Small intestine (tissue), 4 donors: Measurements from ENCODE around the gene HTN1. TPM values are rescaled to one million over a fixed set of nuclear protein-coding genes. Genes with fewer than 3 reads are reported as not detected.

Experiments used
- polyA plus RNA-seq, 4 donors: library from polyadenylated mRNA; stranded (reverse) in 3 of 4; unstranded in 1 of 4; fragments of 200-250 nt in 3 of 4; fragments of 120-200 nt in 1 of 4; gene quantifications; one replicate each; pipeline versions ENCODE4 v1.2.1 to v1.2.3, GENCODE V29; 2013
- donor health status: healthy with polysubstance abuse.
- donor health status: Bipolar disorder and iron deficiency.
- donor health status: healthy.

Gene HTN1
- polyA plus RNA-seq, 4 donors: not detected

Other genes with a start within 250 kb of the HTN1 start
- 100 to 1,000 TPM in 1 of 4 donors, 10 to 100 TPM in 3; 13.2 to 151 (median 21.4) TPM for gene SULT1E1, start 190.3 kb upstream of the HTN1 start, polyA plus RNA-seq
- gene CSN1S1, start 119.4 kb upstream of the HTN1 start, polyA plus RNA-seq: not detected
- under 1 TPM in 1 of 4 donors, not detected in 3; 0.13 TPM for gene CSN2, start 84.7 kb upstream of the HTN1 start, polyA plus RNA-seq
- gene STATH, start 54.5 kb upstream of the HTN1 start, polyA plus RNA-seq: not detected
- not detected for gene HTN3, start 22.0 kb upstream of the HTN1 start, polyA plus RNA-seq
- gene PRR27, start 103.8 kb downstream of the HTN1 start, polyA plus RNA-seq: under 1 TPM in 1 of 4 donors, not detected in 3; 0.03 TPM
- gene ODAM, start 145.3 kb downstream of the HTN1 start, polyA plus RNA-seq: 1 to 10 TPM in 1 of 4 donors, under 1 TPM in 2, not detected in 1; 0.09 to 1.7 (median 0.89) TPM
- 10 to 100 TPM in 1 of 4 donors, not detected in 3; 15.1 TPM for gene FDCSP, start 175.7 kb downstream of the HTN1 start, polyA plus RNA-seq
- not detected for gene CSN3, start 192.2 kb downstream of the HTN1 start, polyA plus RNA-seq